Left lung (tissue), 10 donors: ENCODE results near the gene STARD8. TPM values are rescaled to one million over a fixed set of nuclear protein-coding genes. Genes with fewer than 3 reads are reported as not detected.

Source experiments
- ATAC-seq: fragments of 200-7000 bp; cut with Tn5 transposase; one replicate; pipeline ENCODE4 v1.9.1; 2020; ENCODE audit warnings: moderate library complexity
- DNase-seq, 4 donors: peaks; one replicate each; pipeline ENCODE4 v3.0.0-alpha.2; 2013 to 2020
- H3K27ac ChIP-seq, 2 donors: fragments of 200-600 bp; sonication (generic) in 1 of 2; one replicate each; pipeline versions ENCODE4 v1.5.0 to v1.8.0; 2020 to 2021
- H3K27me3 ChIP-seq, 2 donors: fragments of 200-600 bp; sonication (generic) in 1 of 2; one replicate each; pipeline versions ENCODE4 v1.5.0 to v1.8.0; 2020 to 2021
- H3K36me3 ChIP-seq, 2 donors: fragments of 200-600 bp; sonication (generic) in 1 of 2; one replicate each; pipeline versions ENCODE4 v1.5.0 to v1.8.0; 2020 to 2021
- H3K4me1 ChIP-seq, 2 donors: fragments of 200-600 bp; one replicate each; pipeline ENCODE4 v1.8.0; 2021
- H3K4me3 ChIP-seq, 2 donors: fragments of 200-600 bp; sonication (generic) in 1 of 2; one replicate each; pipeline versions ENCODE4 v1.5.0 to v1.8.0; 2020 to 2021; ENCODE audit warnings: mild to moderate bottlenecking in 1 of 2
- H3K9me3 ChIP-seq, 2 donors: fragments of 200-600 bp; sonication (generic) in 1 of 2; one replicate each; pipeline versions ENCODE4 v1.5.0 to v1.8.0; 2020 to 2021
- CTCF ChIP-seq, 2 donors: fragments of 200-600 bp; sonication (generic) in 1 of 2; IDR thresholded peaks; one replicate each; pipeline versions ENCODE4 v1.5.0 to v1.8.0; 2021; ENCODE audit warnings: antibody characterized with exemption in 2 of 2
- intact Hi-C, 2 donors: fragments of 100-400 bp; cut with DNase I; formaldehyde crosslinking; loops; one replicate each; pipeline versions ENCODE4 v1.11.2 to v1.14.2; 2022
- polyA plus RNA-seq, 6 donors: library from polyadenylated mRNA; unstranded; fragments of 120-200 nt; gene quantifications; one replicate each; pipeline ENCODE4 v1.2.1, GENCODE V29; 2013; ENCODE audit not compliant: insufficient read length in 6 of 6
- total RNA-seq, 2 donors: library from RNA; stranded (reverse); fragmentation: NEBNext Ultra II Directional; extraction: Animal tissue kit (Norgen Biotek cat#: 25700); gene quantifications; one replicate each; pipeline ENCODE4 v1.2.1, GENCODE V29; 2021
- donor health status: DM: no; HTN: yes; CAD: no.
- donor health status: DM: no; HTN: no; CAD: no.

STARD8 gene
- total and polyA plus RNA-seq, 8 donors = 11.9 to 19.8 (median 15.0) TPM

GRCh38 chrX:68676335-68676734 lies 28.9 kb downstream of the STARD8 start:
- intact Hi-C loops = no loop called here
- Histone ChIP-seq H3K27ac (no peak overlapping the region), H3K27me3 (no peaks in the 10 kb centered on the region), H3K36me3 (no peaks in the 10 kb centered on the region), H3K9me3 (no peaks in the 10 kb centered on the region), H3K4me1 (no peaks in the 10 kb centered on the region), H3K4me3 (no peak overlapping the region)
- ATAC-seq (no peak), DNase-seq (peak in 1 of 4 donors; percentile 41)
- no peak for TF ChIP-seq CTCF (IDR thresholded peaks at IDR 0.05)

GRCh38 chrX:68677998-68678397 lies 30.5 kb downstream of the STARD8 start:
- DNase-seq (no peak), ATAC-seq (no peak)
- no peak overlapping the region for H3K4me3 ChIP-seq
- no peak for TF ChIP-seq CTCF (IDR thresholded peaks at IDR 0.05)
- intact Hi-C loops = no loop called here
- no peaks in the 10 kb centered on the region for H3K36me3 ChIP-seq
- no peak overlapping the region for H3K27ac ChIP-seq
- H3K27me3 ChIP-seq = no peaks in the 10 kb centered on the region
- no peaks in the 10 kb centered on the region for H3K4me1 ChIP-seq
- H3K9me3 ChIP-seq = no peaks in the 10 kb centered on the region

- Histone ChIP-seq H3K4me3 (no peak overlapping the region), H3K27ac (no peak overlapping the region), H3K27me3 (no peaks in the 10 kb centered on the region), H3K36me3 (no peaks in the 10 kb centered on the region), H3K4me1 (peaks cover 6 to 25% of the 10 kb centered on the region in 2 donors), H3K9me3 (no peaks in the 10 kb centered on the region)
- no peak for ATAC-seq
- TF ChIP-seq CTCF (IDR thresholded peaks at IDR 0.05) = no peak
- DNase-seq = no peak
- intact Hi-C loops = no loop called here
These were observed 34.0 kb downstream of the STARD8 start for GRCh38 chrX:68681443-68681941.

- DNase-seq (no peak), ATAC-seq (no peak)
- TF ChIP-seq CTCF (IDR thresholded peaks at IDR 0.05) = no peak
- intact Hi-C loops = no loop called here
- H3K4me1 ChIP-seq = peaks cover 6 to 29% of the 10 kb centered on the region in 2 donors
- no peaks in the 10 kb centered on the region for H3K27me3 ChIP-seq
- H3K27ac ChIP-seq = no peak overlapping the region
- no peaks in the 10 kb centered on the region for H3K9me3 ChIP-seq
- no peak overlapping the region for H3K4me3 ChIP-seq
- H3K36me3 ChIP-seq = no peaks in the 10 kb centered on the region
These were observed 35.3 kb downstream of the STARD8 start for GRCh38 chrX:68682790-68683189.

- DNase-seq = no peak
- no peak for ATAC-seq
- intact Hi-C loops = no loop called here
- Histone ChIP-seq H3K27me3 (no peaks in the 10 kb centered on the region), H3K9me3 (no peaks in the 10 kb centered on the region), H3K4me1 (peaks cover 6 to 29% of the 10 kb centered on the region in 2 donors), H3K4me3 (no peak overlapping the region), H3K36me3 (no peaks in the 10 kb centered on the region), H3K27ac (peak overlapping the region; percentile 2 to 82)
- TF ChIP-seq CTCF (IDR thresholded peaks at IDR 0.05) = no peak
These were observed 36.1 kb downstream of the STARD8 start for GRCh38 chrX:68683580-68683979.
